AG09309 (cell line): ENCODE measurements around the gene SLC10A1.

Experiments
- DNase-seq: peaks from one replicate; pipeline ENCODE4 v3.0.0-alpha.2; 2010; ENCODE audit warnings: low read depth
- H3K4me3 ChIP-seq: 2 replicates; pipeline ENCODE4 v1.5.1; 2011; ENCODE audit warnings: mild to moderate bottlenecking, low read depth, low read length, moderate library complexity; ENCODE audit not compliant: control insufficient read depth
- CTCF ChIP-seq: IDR thresholded peaks from 2 replicates; pipeline ENCODE4 v1.5.1; 2011; ENCODE audit warnings: mild to moderate bottlenecking, low read depth, low read length, inconsistent platforms; ENCODE audit not compliant: insufficient read depth, control insufficient read depth; ENCODE audit errors: missing control alignments

The SLC10A1 gene

GRCh38 chr14:69811868-69812252 is 14.8 kb upstream of the SLC10A1 start:
- no peak overlapping the region for H3K4me3 ChIP-seq
- TF ChIP-seq CTCF = no peak
- no peak for DNase-seq

GRCh38 chr14:69811227-69811867 is 14.3 kb upstream of the SLC10A1 start:
- DNase-seq = no peak
- no peak overlapping the region for H3K4me3 ChIP-seq
- TF ChIP-seq CTCF = no peak

- H3K4me3 ChIP-seq = no peak overlapping the region
- DNase-seq = no peak
- TF ChIP-seq CTCF = no peak
Observed at GRCh38 chr14:69808919-69809808, 12.1 kb upstream of the SLC10A1 start.

GRCh38 chr14:69807192-69807591 is 10.2 kb upstream of the SLC10A1 start:
- no peak for TF ChIP-seq CTCF
- H3K4me3 ChIP-seq = no peak overlapping the region
- DNase-seq = no peak

DNA sequence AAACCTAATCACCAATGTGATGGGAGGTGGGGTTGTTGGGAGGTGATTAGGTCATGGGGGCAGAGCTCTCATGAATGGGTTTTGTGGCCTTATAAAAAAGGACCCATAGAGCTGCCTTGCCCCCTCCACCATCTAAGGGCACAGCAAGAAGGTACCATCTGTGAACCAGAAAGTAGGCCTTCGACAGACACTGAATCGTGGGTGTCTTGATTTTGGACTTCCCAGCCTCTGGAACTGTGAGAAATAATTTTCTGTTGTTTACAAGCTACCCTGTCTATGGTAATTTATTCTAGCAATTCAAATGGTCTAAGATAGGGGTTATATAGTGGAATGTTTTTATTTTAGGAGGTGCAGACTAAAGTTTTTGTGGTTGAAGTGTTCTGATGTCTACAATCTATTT is 7.9 kb upstream of the SLC10A1 start:
- no peak for TF ChIP-seq CTCF
- DNase-seq = no peak

GRCh38 chr14:69803753-69804152 is 6.7 kb upstream of the SLC10A1 start:
- TF ChIP-seq CTCF = no peak
- no peak for DNase-seq
- H3K4me3 ChIP-seq = no peak overlapping the region

More for the DNA sequence above, 7.9 kb upstream of the SLC10A1 start:
- no peak overlapping the region for H3K4me3 ChIP-seq

DNA sequence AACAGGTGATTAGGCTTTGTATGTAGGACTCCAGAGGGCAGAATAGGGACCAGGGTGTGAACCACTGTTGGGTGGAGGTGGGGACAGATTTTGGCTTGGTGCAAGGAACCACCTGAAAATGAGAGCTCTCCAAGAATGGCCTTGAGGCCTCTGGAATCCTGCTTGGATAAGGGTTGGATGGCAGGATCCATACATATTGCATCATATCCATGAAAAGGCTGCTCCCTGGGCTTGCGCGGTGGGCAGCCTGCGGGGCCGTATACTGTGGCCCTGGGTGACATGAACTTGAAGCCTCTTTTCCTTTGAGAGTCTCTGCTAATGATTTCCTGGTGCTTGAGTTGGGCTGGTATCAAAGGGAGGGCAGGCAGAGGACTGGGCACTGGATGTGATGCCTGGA is 1.3 kb upstream of the SLC10A1 start:
- no peak for DNase-seq
- H3K4me3 ChIP-seq = no peak overlapping the region
- no peak for TF ChIP-seq CTCF
